ENCODE results near the gene PSMB11. TPM values are rescaled to one million over a fixed set of nuclear protein-coding genes. Genes with fewer than 3 reads are reported as not detected.
"Not testable (repeated sequence)": the region's sequence is repeated elsewhere in the genome, so short reads cannot be mapped to it uniquely, and the experiment has no call there.

The PSMB11 gene
- total and polyA plus RNA-seq, 9 donors: not detected

- TF ChIP-seq EP300 (IDR thresholded peaks at IDR 0.05) (no peak), POLR2A (IDR thresholded peaks at IDR 0.05) (no peak), CTCF (IDR thresholded peaks at IDR 0.05) (no peak)
- Histone ChIP-seq H3K27ac (no peak overlapping the region), H3K4me3 (no peak overlapping the region), H3K36me3 (no peaks in the 10 kb centered on the region), H3K4me1 (ENCODE audit: insufficient read depth) (peaks cover 4% of the 10 kb centered on the region), H3K27me3 (no peaks in the 10 kb centered on the region), H3K9me3 (no peaks in the 10 kb centered on the region)
- WGBS, 3 donors: 95 to 97% (median 95%) methylated on average over 3 of the region's 3 CpGs
- intact Hi-C loops (cut with DNase I): no loop called here
- DNase-seq: no peak
These were observed 39.4 kb upstream of the PSMB11 start for GRCh38 chr14:23002592-23002991.

GRCh38 chr14:23004274-23004673, 37.7 kb upstream of the PSMB11 start:
- intact Hi-C loops (cut with DNase I): not testable (repeated sequence)

GRCh38 chr14:23005451-23006187, 36.4 kb upstream of the PSMB11 start:
- H3K27me3 ChIP-seq: no peaks in the 10 kb centered on the region
- intact Hi-C loops (cut with DNase I): loop anchor here in 1 of 4 donors (5.0 kb wide), 1 partner anchor 297 kb away; the partner anchor contains the start of gene PPP1R3E
- H3K4me1 ChIP-seq (ENCODE audit: insufficient read depth): peaks cover 6% of the 10 kb centered on the region
- 67 to 76% (median 72%) methylated on average over 3 of the region's 3 CpGs for WGBS, 3 donors
- H3K4me3 ChIP-seq: no peak overlapping the region
- H3K36me3 ChIP-seq: no peaks in the 10 kb centered on the region
- TF ChIP-seq EP300 (IDR thresholded peaks at IDR 0.05) (no peak), POLR2A (IDR thresholded peaks at IDR 0.05) (no peak), CTCF (IDR thresholded peaks at IDR 0.05) (no peak)
- no peak for DNase-seq
- H3K27ac ChIP-seq: no peak overlapping the region
- no peaks in the 10 kb centered on the region for H3K9me3 ChIP-seq

More at GRCh38 chr14:23004274-23004673, 37.7 kb upstream of the PSMB11 start:
- H3K36me3 ChIP-seq; H3K4me1 ChIP-seq (ENCODE audit: insufficient read depth); H3K27ac ChIP-seq; H3K27me3 ChIP-seq; H3K9me3 ChIP-seq; H3K4me3 ChIP-seq; DNase-seq: not testable (repeated sequence)
- 90 to 98% (median 97%) methylated on average over 4 of the region's 4 CpGs for WGBS, 3 donors

GRCh38 chr14:23006188-23006534, 35.9 kb upstream of the PSMB11 start:
- Histone ChIP-seq H3K9me3 (no peaks in the 10 kb centered on the region), H3K4me3 (peak overlapping the region; percentile 56), H3K4me1 (ENCODE audit: insufficient read depth) (peaks cover 6% of the 10 kb centered on the region), H3K36me3 (no peaks in the 10 kb centered on the region), H3K27ac (no peak overlapping the region), H3K27me3 (no peaks in the 10 kb centered on the region)
- intact Hi-C loops (cut with DNase I): loop anchor here in 1 of 4 donors (5.0 kb wide), 1 partner anchor 296 kb away; the partner anchor contains the start of gene PPP1R3E
- no peak for TF ChIP-seq EP300 (IDR thresholded peaks at IDR 0.05)
- TF ChIP-seq POLR2A (IDR thresholded peaks at IDR 0.05): no peak
- TF ChIP-seq CTCF (IDR thresholded peaks at IDR 0.05): no peak
- no peak for DNase-seq
- WGBS, 3 donors: 53 to 62% (median 55%) methylated on average over 5 of the region's 5 CpGs
